GM23338 (cell line): Measurements from ENCODE around the gene CES2. TPM values are rescaled to one million over a fixed set of nuclear protein-coding genes. Genes with fewer than 3 reads are reported as not detected.

Experiments
- ATAC-seq: fragments of 200-7000 bp; cut with Tn5 transposase; 3 replicates; pipeline ENCODE4 v1.9.1; 2020
- DNase-seq: peaks from one replicate; pipeline ENCODE4 v3.0.0-alpha.2; 2015; ENCODE audit warnings: low spot score
- H2AFZ ChIP-seq: fragments of 200-600 bp; sonication (generic); 2 replicates; pipeline ENCODE4 v1.8.0; 2016; ENCODE audit warnings: antibody characterized with exemption, mild to moderate bottlenecking, moderate library complexity
- H3F3A ChIP-seq: fragments of 200-600 bp; sonication (generic); replicated peaks from 2 replicates; pipeline ENCODE4 v1.8.0; 2017; ENCODE audit warnings: antibody characterized with exemption, mixed run types, low read depth
- H3K27ac ChIP-seq: fragments of 200-600 bp; sonication (generic); 2 replicates; pipeline ENCODE4 v1.6.1; 2016; ENCODE audit warnings: low read depth
- H3K27me3 ChIP-seq: fragments of 200-600 bp; sonication (generic); 2 replicates; pipeline ENCODE4 v1.8.0; 2016; ENCODE audit warnings: mild to moderate bottlenecking, mixed run types, moderate library complexity; ENCODE audit not compliant: insufficient read depth
- H3K36me3 ChIP-seq: fragments of 200-600 bp; sonication (generic); 2 replicates; pipeline ENCODE4 v1.8.0; 2016; ENCODE audit warnings: mild to moderate bottlenecking; ENCODE audit not compliant: insufficient read depth
- H3K4me1 ChIP-seq: fragments of 200-600 bp; sonication (generic); 2 replicates; pipeline ENCODE4 v1.8.0; 2016; ENCODE audit warnings: mild to moderate bottlenecking, moderate library complexity; ENCODE audit not compliant: insufficient read depth
- H3K4me2 ChIP-seq: fragments of 200-600 bp; sonication (generic); 2 replicates; pipeline ENCODE4 v1.7.1; 2017; ENCODE audit warnings: mixed run types
- H3K4me3 ChIP-seq: fragments of 200-600 bp; sonication (generic); 2 replicates; pipeline ENCODE4 v1.6.1; 2016; ENCODE audit warnings: mixed run types
- H3K79me2 ChIP-seq: fragments of 200-600 bp; sonication (generic); replicated peaks from 2 replicates; pipeline ENCODE4 v1.8.0; 2017; ENCODE audit warnings: mild to moderate bottlenecking; ENCODE audit not compliant: insufficient read depth
- H3K9me2 ChIP-seq: fragments of 200-600 bp; sonication (generic); 2 replicates; pipeline ENCODE4 v1.8.0; 2017; ENCODE audit not compliant: insufficient read depth
- H4K20me1 ChIP-seq: fragments of 200-600 bp; sonication (generic); replicated peaks from 2 replicates; pipeline ENCODE4 v1.8.0; 2017; ENCODE audit warnings: mild to moderate bottlenecking; ENCODE audit not compliant: insufficient read depth
- H3K27ac Mint-ChIP-seq: 2 replicates; pipeline ENCODE4 v1.8.0; 2020; ENCODE audit warnings: inconsistent platforms, mild to moderate bottlenecking, moderate library complexity, mixed read lengths
- H3K27me3 Mint-ChIP-seq: 3 replicates; pipeline ENCODE4 v1.8.0; 2022; ENCODE audit warnings: low read depth, mild to moderate bottlenecking, moderate library complexity, mixed read lengths, inconsistent platforms; ENCODE audit not compliant: insufficient read depth, poor library complexity
- H3K36me3 Mint-ChIP-seq: 3 replicates; pipeline ENCODE4 v1.8.0; 2021; ENCODE audit warnings: low read depth, mild to moderate bottlenecking, inconsistent platforms, moderate library complexity, mixed read lengths
- H3K4me1 Mint-ChIP-seq: 3 replicates; pipeline ENCODE4 v1.8.0; 2020; ENCODE audit warnings: mild to moderate bottlenecking, inconsistent platforms, mixed read lengths
- H3K4me3 Mint-ChIP-seq: 3 replicates; pipeline ENCODE4 v1.8.0; 2021; ENCODE audit warnings: moderate library complexity, mild to moderate bottlenecking, inconsistent platforms, mixed read lengths
- H3K9me3 Mint-ChIP-seq: 3 replicates; pipeline ENCODE4 v1.8.0; 2020; ENCODE audit warnings: moderate library complexity, mild to moderate bottlenecking, inconsistent platforms, mixed read lengths
- CREB1 ChIP-seq: fragments of 250-450 bp; sonication (Bioruptor Pico); IDR thresholded peaks from 2 replicates; pipeline ENCODE4 v1.5.0; 2020; ENCODE audit warnings: low read depth, mild to moderate bottlenecking, moderate library complexity
- CTCF ChIP-seq, 2 experiments: fragments of 200-600 bp in 1 of 2; sonication (generic) in 1 of 2; conservative IDR thresholded peaks; 2 replicates each; pipeline versions ENCODE4 v1.5.1 to v1.6.1; 2016 to 2017; ENCODE audit warnings: antibody characterized with exemption in 2 of 2, low read depth in 2 of 2, mild to moderate bottlenecking in 2 of 2, moderate library complexity in 1 of 2
- ETS1 ChIP-seq: IDR thresholded peaks from 2 replicates; pipeline ENCODE4 v1.6.1; 2016; ENCODE audit warnings: antibody characterized with exemption
- EZH2 ChIP-seq: fragments of 200-600 bp; sonication (generic); IDR thresholded peaks from one replicate; pipeline ENCODE4 v1.8.0; 2017; ENCODE audit warnings: antibody characterized with exemption, mild to moderate bottlenecking, low read depth; ENCODE audit not compliant: unreplicated experiment
- EZH2phosphoT487 ChIP-seq: fragments of 200-600 bp; sonication (generic); IDR thresholded peaks from one replicate; pipeline ENCODE4 v1.8.1; 2018; ENCODE audit warnings: antibody characterized with exemption; ENCODE audit not compliant: unreplicated experiment
- JUNB ChIP-seq: IDR thresholded peaks from one replicate; pipeline ENCODE4 v1.6.1; 2016; ENCODE audit warnings: antibody characterized with exemption; ENCODE audit not compliant: unreplicated experiment
- NANOG ChIP-seq: IDR thresholded peaks from 2 replicates; pipeline ENCODE4 v1.6.1; 2016; ENCODE audit warnings: antibody characterized with exemption, borderline replicate concordance
- POLR2AphosphoS5 ChIP-seq: IDR thresholded peaks from 2 replicates; pipeline ENCODE4 v1.6.1; 2016; ENCODE audit warnings: antibody characterized with exemption, low read depth
- REST ChIP-seq: IDR thresholded peaks from one replicate; pipeline ENCODE4 v1.6.1; 2018; ENCODE audit warnings: antibody characterized with exemption; ENCODE audit not compliant: unreplicated experiment
- STAT1 ChIP-seq: IDR thresholded peaks from one replicate; pipeline ENCODE4 v1.6.1; 2016; ENCODE audit warnings: antibody characterized with exemption; ENCODE audit not compliant: unreplicated experiment
- ZNF114 ChIP-seq: fragments of 250-450 bp; sonication (Bioruptor Pico); IDR thresholded peaks from 2 replicates; pipeline ENCODE4 v1.5.0; 2020; ENCODE audit warnings: mild to moderate bottlenecking, moderate library complexity
- polyA plus RNA-seq: library from polyadenylated mRNA; unstranded; fragments of >200 nt; fragmentation: Nextera tagmentation; extraction: Ambion mirVana; gene quantifications from 2 replicates; pipeline ENCODE4 v1.2.1, GENCODE V29; 2016
- total RNA-seq: library from RNA; depleted of rRNA; stranded (reverse); fragments of >200 nt; shearing (Covaris generic); gene quantifications from 2 replicates; pipeline ENCODE4 v1.2.3, GENCODE V29; 2014
- TF ChIP-seq, protein P1 (sequence below): fragments of 250-450 bp; sonication (Bioruptor Pico); IDR thresholded peaks from 2 replicates; pipeline ENCODE4 v1.5.0; 2020; ENCODE audit warnings: mild to moderate bottlenecking, moderate library complexity

Gene CES2
- total and polyA plus RNA-seq, 2 experiments from 2014 or later = 5.0 to 9.3 TPM

- Histone ChIP-seq H3F3A (no peaks in the 10 kb centered on the region), H3K9me2 (no peaks in the 10 kb centered on the region), H3K27ac (no peak overlapping the region), H3K4me2 (no peak overlapping the region), H3K79me2 (no peaks in the 10 kb centered on the region), H3K4me3 (no peak overlapping the region), H3K27me3 (no peaks in the 10 kb centered on the region), H4K20me1 (no peaks in the 10 kb centered on the region), H2AFZ (no peak overlapping the region), H3K4me1 (no peaks in the 10 kb centered on the region), H3K36me3 (no peaks in the 10 kb centered on the region)
- H3K4me3 Mint-ChIP-seq = no peak overlapping the region
- H3K4me1 Mint-ChIP-seq = no peaks in the 10 kb centered on the region
- no peak overlapping the region for H3K27ac Mint-ChIP-seq
- ATAC-seq (no peak), DNase-seq (no peak)
- TF ChIP-seq ETS1 (no peak), STAT1 (no peak), EZH2phosphoT487 (no peak), POLR2AphosphoS5 (no peak), REST (no peak), NANOG (no peak), EZH2 (no peak), CREB1 (CRISPR knock-in tag) (no peak), CTCF (conservative IDR thresholded peaks at IDR 0.05; ENCODE audit: low read depth in 2 of 2) (no peak), JUNB (no peak), ZNF114 (CRISPR knock-in tag) (no peak)
- TF ChIP-seq, protein P1, sequence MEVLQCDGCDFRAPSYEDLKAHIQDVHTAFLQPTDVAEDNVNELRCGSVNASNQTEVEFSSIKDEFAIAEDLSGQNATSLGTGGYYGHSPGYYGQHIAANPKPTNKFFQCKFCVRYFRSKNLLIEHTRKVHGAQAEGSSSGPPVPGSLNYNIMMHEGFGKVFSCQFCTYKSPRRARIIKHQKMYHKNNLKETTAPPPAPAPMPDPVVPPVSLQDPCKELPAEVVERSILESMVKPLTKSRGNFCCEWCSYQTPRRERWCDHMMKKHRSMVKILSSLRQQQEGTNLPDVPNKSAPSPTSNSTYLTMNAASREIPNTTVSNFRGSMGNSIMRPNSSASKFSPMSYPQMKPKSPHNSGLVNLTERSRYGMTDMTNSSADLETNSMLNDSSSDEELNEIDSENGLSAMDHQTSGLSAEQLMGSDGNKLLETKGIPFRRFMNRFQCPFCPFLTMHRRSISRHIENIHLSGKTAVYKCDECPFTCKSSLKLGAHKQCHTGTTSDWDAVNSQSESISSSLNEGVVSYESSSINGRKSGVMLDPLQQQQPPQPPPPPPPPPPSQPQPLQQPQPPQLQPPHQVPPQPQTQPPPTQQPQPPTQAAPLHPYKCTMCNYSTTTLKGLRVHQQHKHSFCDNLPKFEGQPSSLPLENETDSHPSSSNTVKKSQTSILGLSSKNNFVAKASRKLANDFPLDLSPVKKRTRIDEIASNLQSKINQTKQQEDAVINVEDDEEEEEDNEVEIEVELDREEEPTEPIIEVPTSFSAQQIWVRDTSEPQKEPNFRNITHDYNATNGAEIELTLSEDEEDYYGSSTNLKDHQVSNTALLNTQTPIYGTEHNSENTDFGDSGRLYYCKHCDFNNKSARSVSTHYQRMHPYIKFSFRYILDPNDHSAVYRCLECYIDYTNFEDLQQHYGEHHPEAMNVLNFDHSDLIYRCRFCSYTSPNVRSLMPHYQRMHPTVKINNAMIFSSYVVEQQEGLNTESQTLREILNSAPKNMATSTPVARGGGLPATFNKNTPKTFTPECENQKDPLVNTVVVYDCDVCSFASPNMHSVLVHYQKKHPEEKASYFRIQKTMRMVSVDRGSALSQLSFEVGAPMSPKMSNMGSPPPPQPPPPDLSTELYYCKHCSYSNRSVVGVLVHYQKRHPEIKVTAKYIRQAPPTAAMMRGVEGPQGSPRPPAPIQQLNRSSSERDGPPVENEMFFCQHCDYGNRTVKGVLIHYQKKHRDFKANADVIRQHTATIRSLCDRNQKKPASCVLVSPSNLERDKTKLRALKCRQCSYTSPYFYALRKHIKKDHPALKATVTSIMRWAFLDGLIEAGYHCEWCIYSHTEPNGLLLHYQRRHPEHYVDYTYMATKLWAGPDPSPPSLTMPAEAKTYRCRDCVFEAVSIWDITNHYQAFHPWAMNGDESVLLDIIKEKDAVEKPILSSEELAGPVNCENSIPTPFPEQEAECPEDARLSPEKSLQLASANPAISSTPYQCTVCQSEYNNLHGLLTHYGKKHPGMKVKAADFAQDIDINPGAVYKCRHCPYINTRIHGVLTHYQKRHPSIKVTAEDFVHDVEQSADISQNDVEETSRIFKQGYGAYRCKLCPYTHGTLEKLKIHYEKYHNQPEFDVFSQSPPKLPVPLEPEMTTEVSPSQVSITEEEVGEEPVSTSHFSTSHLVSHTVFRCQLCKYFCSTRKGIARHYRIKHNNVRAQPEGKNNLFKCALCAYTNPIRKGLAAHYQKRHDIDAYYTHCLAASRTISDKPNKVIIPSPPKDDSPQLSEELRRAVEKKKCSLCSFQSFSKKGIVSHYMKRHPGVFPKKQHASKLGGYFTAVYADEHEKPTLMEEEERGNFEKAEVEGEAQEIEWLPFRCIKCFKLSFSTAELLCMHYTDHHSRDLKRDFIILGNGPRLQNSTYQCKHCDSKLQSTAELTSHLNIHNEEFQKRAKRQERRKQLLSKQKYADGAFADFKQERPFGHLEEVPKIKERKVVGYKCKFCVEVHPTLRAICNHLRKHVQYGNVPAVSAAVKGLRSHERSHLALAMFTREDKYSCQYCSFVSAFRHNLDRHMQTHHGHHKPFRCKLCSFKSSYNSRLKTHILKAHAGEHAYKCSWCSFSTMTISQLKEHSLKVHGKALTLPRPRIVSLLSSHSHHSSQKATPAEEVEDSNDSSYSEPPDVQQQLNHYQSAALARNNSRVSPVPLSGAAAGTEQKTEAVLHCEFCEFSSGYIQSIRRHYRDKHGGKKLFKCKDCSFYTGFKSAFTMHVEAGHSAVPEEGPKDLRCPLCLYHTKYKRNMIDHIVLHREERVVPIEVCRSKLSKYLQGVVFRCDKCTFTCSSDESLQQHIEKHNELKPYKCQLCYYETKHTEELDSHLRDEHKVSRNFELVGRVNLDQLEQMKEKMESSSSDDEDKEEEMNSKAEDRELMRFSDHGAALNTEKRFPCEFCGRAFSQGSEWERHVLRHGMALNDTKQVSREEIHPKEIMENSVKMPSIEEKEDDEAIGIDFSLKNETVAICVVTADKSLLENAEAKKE (CRISPR knock-in tag) = no peak
- H3K27me3 Mint-ChIP-seq = peaks cover 2% of the 10 kb centered on the region
- H3K36me3 Mint-ChIP-seq = no peaks in the 10 kb centered on the region
- no peaks in the 10 kb centered on the region for H3K9me3 Mint-ChIP-seq
Measured at GRCh38 chr16:66984892-66985311, 49.6 kb downstream of the CES2 start.
